ENCODE measurements around the gene NR2F1.

NR2F1 gene

GRCh38 chr5:93596676-93597490 lies 13.9 kb downstream of the NR2F1 start:
- TF ChIP-seq SUZ12 (IDR thresholded peaks at IDR 0.05) (no peak), L3MBTL2 (conservative IDR thresholded peaks at IDR 0.05) (peak; percentile 23; the same call in 1 of the 2 replicates)
- POLR2A ChIA-PET = interaction anchor here (1.1 to 8.9 kb wide), 4 partner anchors 10 to 81 kb away, joined by 3 to 151 read pairs (median 26); partner anchors contain the start of gene NR2F1
- CTCF ChIA-PET = interaction anchor here (0.7 to 2.3 kb wide), 5 partner anchors 10 to 204 kb away, joined by 3 to 10 read pairs (median 6); no protein-coding TSS in a partner anchor
- DNase-seq (ENCODE audit: extremely low spot score) = peak; percentile 65

DNA sequence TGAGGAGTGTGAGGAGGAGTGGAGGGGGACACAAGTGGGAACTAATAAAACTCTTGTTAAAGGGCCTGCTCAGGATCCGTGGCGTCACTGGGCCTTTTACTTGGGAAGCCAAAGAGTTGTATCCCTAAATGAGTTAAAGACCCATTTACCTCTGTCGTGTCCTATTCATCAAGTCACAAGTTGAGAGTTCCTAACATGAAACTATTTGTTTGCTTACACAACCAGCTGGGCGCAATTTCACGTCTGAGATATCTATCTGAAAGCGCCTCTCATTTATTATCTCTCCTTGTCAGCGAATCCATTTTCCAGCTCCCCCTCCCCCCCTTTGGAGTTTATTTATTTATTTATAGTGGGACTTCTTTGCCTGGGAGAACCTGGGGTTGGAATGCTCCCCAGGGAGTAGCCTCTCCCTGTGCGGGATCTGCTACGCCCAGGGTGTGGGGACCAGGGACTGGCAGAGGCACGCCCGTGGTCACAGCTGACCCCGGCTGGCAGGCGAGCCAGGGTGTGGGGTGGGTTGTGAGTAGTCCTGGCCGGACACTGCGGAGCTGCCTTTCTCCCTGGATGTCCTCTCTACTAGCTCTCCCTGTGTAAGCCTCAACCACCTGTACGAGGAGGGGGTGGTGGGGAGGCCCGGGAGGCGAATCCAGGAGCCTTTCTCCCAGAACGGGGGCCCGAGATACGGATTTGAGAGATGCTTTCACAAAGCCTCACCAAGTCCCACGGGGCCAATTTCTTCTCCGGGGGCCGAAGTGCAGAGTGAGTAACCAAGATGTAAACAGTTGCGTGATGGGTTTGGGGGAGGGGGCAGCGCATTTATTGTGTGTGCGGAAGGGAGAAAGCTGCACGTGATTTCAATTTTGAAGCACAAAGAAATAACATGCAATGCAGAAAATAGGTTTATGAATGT lies 15.3 kb downstream of the NR2F1 start:
- POLR2A ChIA-PET = interaction anchor here (0.6 to 8.9 kb wide), 15 partner anchors 9 to 1089 kb away, joined by 3 to 151 read pairs (median 4); partner anchors contain the start of gene NR2F1
- TF ChIP-seq HDGF (IDR thresholded peaks at IDR 0.05; ENCODE audit: borderline replicate concordance) = no peak
- no peak for TF ChIP-seq SUZ12 (IDR thresholded peaks at IDR 0.05)
- TF ChIP-seq ARNT (IDR thresholded peaks at IDR 0.05) = no peak; the same call in 1 of the 2 replicates
- no peak for TF ChIP-seq LEF1 (IDR thresholded peaks at IDR 0.05; ENCODE audit: borderline replicate concordance)
- TF ChIP-seq L3MBTL2 (conservative IDR thresholded peaks at IDR 0.05) = peak; percentile 43; the same call in 1 of the 2 replicates
- TF ChIP-seq FOXM1 (IDR thresholded peaks at IDR 0.05; ENCODE audit: borderline replicate concordance) = no peak
- TF ChIP-seq BHLHE40 (IDR thresholded peaks at IDR 0.05; ENCODE audit: borderline replicate concordance) = peak; percentile 55; the same call in 1 of the 2 replicates
- TF ChIP-seq SP1 (IDR thresholded peaks at IDR 0.05) = no peak
- TF ChIP-seq ZNF384 (IDR thresholded peaks at IDR 0.05) = no peak
- no peak for TF ChIP-seq NFRKB (IDR thresholded peaks at IDR 0.05)
- no peak for TF ChIP-seq ELF4 (IDR thresholded peaks at IDR 0.05)
- TF ChIP-seq FOXK2 (IDR thresholded peaks at IDR 0.05) = no peak
- peak; percentile 94 for TF ChIP-seq CTBP1 (IDR thresholded peaks at IDR 0.05; ENCODE audit: borderline replicate concordance)
- peak; percentile 91 for TF ChIP-seq PKNOX1 (IDR thresholded peaks at IDR 0.05)
- TF ChIP-seq FOXA1 (IDR thresholded peaks at IDR 0.05) = no peak
- no peak for TF ChIP-seq TARDBP (IDR thresholded peaks at IDR 0.05)
- CTCF ChIA-PET = interaction anchor here (0.6 to 2.3 kb wide), 11 partner anchors 9 to 303 kb away, joined by 3 to 10 read pairs (median 3); partner anchors contain the start of gene NR2F1
- peak; percentile 40 for DNase-seq (ENCODE audit: extremely low spot score)

GRCh38 chr5:93599001-93599379 lies 16.0 kb downstream of the NR2F1 start:
- ChIA-PET POLR2A (interaction anchor here (0.6 to 8.9 kb wide), 10 partner anchors 9 to 1088 kb away, joined by 3 to 151 read pairs (median 6); partner anchors contain the start of genes NR2F1 and NR2F1-AS1), CTCF (interaction anchor here (1.0 to 1.9 kb wide), 4 partner anchors 9 to 201 kb away, joined by 3 to 6 read pairs (median 3); partner anchors contain the start of gene NR2F1)
- no peak for DNase-seq (ENCODE audit: extremely low spot score)
- TF ChIP-seq ZNF384 (IDR thresholded peaks at IDR 0.05) (no peak), NFRKB (IDR thresholded peaks at IDR 0.05) (no peak), FOXM1 (IDR thresholded peaks at IDR 0.05; ENCODE audit: borderline replicate concordance) (no peak), FOXK2 (IDR thresholded peaks at IDR 0.05) (no peak), BHLHE40 (IDR thresholded peaks at IDR 0.05; ENCODE audit: borderline replicate concordance) (no peak), TARDBP (IDR thresholded peaks at IDR 0.05) (no peak), ARNT (IDR thresholded peaks at IDR 0.05) (no peak), LEF1 (IDR thresholded peaks at IDR 0.05; ENCODE audit: borderline replicate concordance) (no peak), PKNOX1 (IDR thresholded peaks at IDR 0.05) (no peak), HDGF (IDR thresholded peaks at IDR 0.05; ENCODE audit: borderline replicate concordance) (no peak), FOXA1 (IDR thresholded peaks at IDR 0.05) (no peak)

- ChIA-PET CTCF (interaction anchor here (1.0 to 2.2 kb wide), 5 partner anchors 8 to 202 kb away, joined by 3 to 5 read pairs (median 3); partner anchors contain the start of gene NR2F1), POLR2A (interaction anchor here (1.0 to 8.9 kb wide), 9 partner anchors 8 to 1037 kb away, joined by 3 to 151 read pairs (median 6); partner anchors contain the start of genes NR2F1 and NR2F1-AS1)
Observed at GRCh38 chr5:93599399-93600120, 16.5 kb downstream of the NR2F1 start.

More at GRCh38 chr5:93599399-93600120, 16.5 kb downstream of the NR2F1 start:
- TF ChIP-seq CTBP1 (IDR thresholded peaks at IDR 0.05; ENCODE audit: borderline replicate concordance) (peak; percentile 7; the same call in 1 of the 2 replicates), BHLHE40 (IDR thresholded peaks at IDR 0.05; ENCODE audit: borderline replicate concordance) (no peak), SP1 (IDR thresholded peaks at IDR 0.05) (no peak), PKNOX1 (IDR thresholded peaks at IDR 0.05) (peak; percentile 32; the same call in 1 of the 2 replicates)
- DNase-seq (ENCODE audit: extremely low spot score) = peak; percentile 46
